ENCODE measurements around the gene LEFTY1. TPM values are rescaled to one million over a fixed set of nuclear protein-coding genes. Genes with fewer than 3 reads are reported as not detected.
"Not testable (repeated sequence)": the region's sequence is repeated elsewhere in the genome, so short reads cannot be mapped to it uniquely, and the experiment has no call there.

LEFTY1 gene
- polyA plus RNA-seq, 3 donors = 5.6 to 6.9 (median 6.7) TPM

- DNase-seq = no peak
Observed at GRCh38 chr1:225852413-225853124, 36.4 kb downstream of the LEFTY1 start.

- DNase-seq = peak; percentile 60
Observed at GRCh38 chr1:225851805-225852204, 37.1 kb downstream of the LEFTY1 start.

GRCh38 chr1:225850370-225850769 is 38.6 kb downstream of the LEFTY1 start:
- DNase-seq = no peak

GRCh38 chr1:225849925-225850324 is 39.0 kb downstream of the LEFTY1 start:
- no peak for DNase-seq

- peak; percentile 30 for DNase-seq
Observed at GRCh38 chr1:225848030-225848955, 40.7 kb downstream of the LEFTY1 start.

GRCh38 chr1:225847610-225848009 is 41.3 kb downstream of the LEFTY1 start:
- no peak for DNase-seq

- DNase-seq = no peak
Observed at GRCh38 chr1:225846331-225847310, 42.3 kb downstream of the LEFTY1 start.

- peak; percentile 66 for DNase-seq
Observed at GRCh38 chr1:225845571-225846259, 43.2 kb downstream of the LEFTY1 start.

- DNase-seq = no peak
Observed at GRCh38 chr1:225845097-225845496, 43.8 kb downstream of the LEFTY1 start.

GRCh38 chr1:225844236-225845061 is 44.5 kb downstream of the LEFTY1 start:
- DNase-seq = no peak

GRCh38 chr1:225843426-225843795 is 45.5 kb downstream of the LEFTY1 start:
- DNase-seq = no peak

- no peak for DNase-seq
Observed at GRCh38 chr1:225842788-225843425, 46.0 kb downstream of the LEFTY1 start.

GRCh38 chr1:225842074-225842473 is 46.9 kb downstream of the LEFTY1 start:
- no peak for DNase-seq

- DNase-seq = no peak
Observed at GRCh38 chr1:225840713-225841112, 48.2 kb downstream of the LEFTY1 start.

GRCh38 chr1:225840223-225840610 is 48.7 kb downstream of the LEFTY1 start:
- no peak for DNase-seq

GRCh38 chr1:225838793-225839192 is 50.2 kb downstream of the LEFTY1 start:
- no peak for DNase-seq

- DNase-seq = not testable (repeated sequence)
Observed at GRCh38 chr1:225836296-225836695, 52.6 kb downstream of the LEFTY1 start.

All from renal pelvis (tissue), 4 donors.